HCT116 (cell line): ENCODE measurements around the gene SLC6A11. TPM values are rescaled to one million over a fixed set of nuclear protein-coding genes. Genes with fewer than 3 reads are reported as not detected.

Experiments used
- ATAC-seq: fragments of 200-7000 bp; cut with Tn5 transposase; 2 replicates; pipeline ENCODE4 v1.9.1; 2020; ENCODE audit warnings: mild to moderate bottlenecking, moderate library complexity
- BruUV-seq: library from RNA; stranded (reverse); fragments of 400-500 nt; replicated peaks from 2 replicates; lab custom pipeline; 2021; lab: Mats Ljungman, UMichigan
- CTCF ChIA-PET: fragments of 300-600 bp; sonication (Branson Sonifier 250); formaldehyde crosslinking; loops from one replicate; lab custom pipeline; 2021; ENCODE audit warnings: antibody characterized with exemption; lab: Charles Lee
- POLR2A ChIA-PET: fragments of 300-600, 350-600 bp; sonication (Branson Sonifier 250); formaldehyde crosslinking; loops from one replicate; lab custom pipeline; 2021; ENCODE audit warnings: antibody characterized with exemption; lab: Charles Lee
- RAD21 ChIA-PET, 2 experiments: fragments of 300-600 bp; sonication (Branson Sonifier 250); formaldehyde crosslinking; loops; one replicate each; lab custom pipeline; 2023; ENCODE audit warnings: low total read pairs in 2 of 2; ENCODE audit not compliant: uncharacterized antibody in 2 of 2, unreplicated experiment in 2 of 2, low non-redundant PET in 1 of 2; lab: Charles Lee
- DNase-seq: peaks from one replicate; pipeline ENCODE4 v3.0.0-alpha.2; 2010; ENCODE audit warnings: low read depth, low spot score
- H2AFZ ChIP-seq: fragments of 200-600 bp; shearing (Covaris generic), sonication (generic); 2 replicates; pipeline ENCODE4 v1.6.1; 2017; ENCODE audit warnings: low read depth, mixed run types, mixed read lengths, antibody characterized with exemption, low read length; ENCODE audit not compliant: poor library complexity, severe bottlenecking
- H3K27ac ChIP-seq: 2 replicates; pipeline ENCODE4 v1.5.1; 2012; ENCODE audit warnings: low read depth, low read length
- H3K27me3 ChIP-seq: fragments of 200-600 bp; sonication (generic); 2 replicates; pipeline ENCODE4 v1.6.1; 2016; ENCODE audit warnings: mixed run types, low read length, mixed read lengths; ENCODE audit not compliant: insufficient read depth
- H3K36me3 ChIP-seq, 2 experiments: fragments of 200-500 bp in 1 of 2; fragments of 200-600 bp in 1 of 2; sonication (Bioruptor generic) in 1 of 2; sonication (generic) in 1 of 2; 2 replicates each; pipeline versions ENCODE4 v1.5.1 to v1.6.1; 2014 to 2016; ENCODE audit warnings: low read length in 2 of 2, inconsistent platforms in 1 of 2, mixed read lengths in 1 of 2, mixed run types in 1 of 2; ENCODE audit not compliant: insufficient read depth in 2 of 2, control insufficient read depth in 1 of 2
- H3K4me1 ChIP-seq, 2 experiments: fragments of 200-600 bp in 1 of 2; sonication (generic) in 1 of 2; 2 replicates each; pipeline versions ENCODE4 v1.5.1 to v1.6.1; 2012 to 2017; ENCODE audit warnings: low read length in 2 of 2, inconsistent platforms in 1 of 2, mild to moderate bottlenecking in 1 of 2, mixed read lengths in 1 of 2, mixed run types in 1 of 2, moderate library complexity in 1 of 2; ENCODE audit not compliant: insufficient read depth in 2 of 2, control insufficient read depth in 1 of 2
- H3K4me2 ChIP-seq: fragments of 200-600 bp; sonication (generic); 2 replicates; pipeline ENCODE4 v1.6.1; 2017; ENCODE audit warnings: mixed run types, low read length, mixed read lengths
- H3K4me3 ChIP-seq, 2 experiments: fragments of 200-600 bp in 1 of 2; sonication (generic) in 1 of 2; replicated peaks in 1 of 2; 2 replicates each; pipeline ENCODE4 v1.5.1; 2011 to 2016; ENCODE audit warnings: low read length in 2 of 2, control low read depth in 1 of 2, low read depth in 1 of 2, mild to moderate bottlenecking in 1 of 2, mixed read lengths in 1 of 2, mixed run types in 1 of 2
- H3K79me2 ChIP-seq: fragments of 200-600 bp; sonication (generic); 2 replicates; pipeline ENCODE4 v1.6.1; 2017; ENCODE audit warnings: mild to moderate bottlenecking, mixed run types, low read length, moderate library complexity, mixed read lengths; ENCODE audit not compliant: insufficient read depth
- H3K9ac ChIP-seq: fragments of 200-600 bp; sonication (generic); 2 replicates; pipeline ENCODE4 v1.6.1; 2016; ENCODE audit warnings: low read length, mixed read lengths
- H3K9me2 ChIP-seq: fragments of 200-600 bp; sonication (generic), shearing (Covaris generic); 2 replicates; pipeline ENCODE4 v1.6.1; 2017; ENCODE audit warnings: mixed run types, mild to moderate bottlenecking, moderate library complexity; ENCODE audit not compliant: insufficient read depth
- H3K9me3 ChIP-seq, 2 experiments: fragments of 200-500 bp in 1 of 2; fragments of 200-600 bp in 1 of 2; sonication (Bioruptor generic) in 1 of 2; sonication (generic) in 1 of 2; 2 replicates each; pipeline ENCODE4 v1.6.1; 2014 to 2017; ENCODE audit warnings: low read length in 2 of 2, mixed read lengths in 2 of 2, inconsistent platforms in 1 of 2, low read depth in 1 of 2, mild to moderate bottlenecking in 1 of 2, mixed run types in 1 of 2, moderate library complexity in 1 of 2; ENCODE audit not compliant: control insufficient read depth in 1 of 2, insufficient read depth in 1 of 2
- H4K20me1 ChIP-seq: fragments of 200-600 bp; sonication (generic), shearing (Covaris generic); 2 replicates; pipeline ENCODE4 v1.6.1; 2017; ENCODE audit warnings: mixed run types, mild to moderate bottlenecking, moderate library complexity; ENCODE audit not compliant: insufficient read depth
- CBX3 ChIP-seq: IDR thresholded peaks from 2 replicates; pipeline ENCODE4 v1.6.1; 2012; ENCODE audit warnings: low read depth
- FOSL1 ChIP-seq: IDR thresholded peaks from 2 replicates; pipeline ENCODE4 v1.6.1; 2012; ENCODE audit warnings: low read depth
- JUND ChIP-seq: IDR thresholded peaks from 2 replicates; pipeline ENCODE4 v1.6.1; 2012
- POLR2A ChIP-seq: IDR thresholded peaks from 2 replicates; pipeline ENCODE4 v1.7.0; 2011; ENCODE audit warnings: borderline replicate concordance; ENCODE audit not compliant: insufficient read depth, insufficient read length; ENCODE audit errors: extremely low read depth
- RAD21 ChIP-seq: IDR thresholded peaks from 2 replicates; pipeline ENCODE4 v1.6.1; 2012; ENCODE audit warnings: low read depth, mild to moderate bottlenecking
- SIN3A ChIP-seq: IDR thresholded peaks from 2 replicates; pipeline ENCODE4 v1.6.1; 2012; ENCODE audit warnings: low read depth
- SP1 ChIP-seq: IDR thresholded peaks from 2 replicates; pipeline ENCODE4 v1.6.1; 2012; ENCODE audit warnings: low read depth
- TCF7L2 ChIP-seq: IDR thresholded peaks from 2 replicates; pipeline ENCODE4 v1.7.0; 2011; ENCODE audit warnings: borderline replicate concordance, inconsistent platforms; ENCODE audit not compliant: insufficient read depth, insufficient read length; ENCODE audit errors: extremely low read depth
- intact Hi-C: fragments of 100-400 bp; cut with micrococcal nuclease; formaldehyde crosslinking; loops from 2 replicates; pipeline ENCODE4 v1.10.0; 2022
- total RNA-seq: library from RNA; stranded (reverse); gene quantifications from one replicate; pipeline ENCODE4 v1.2.1, GENCODE V29; 2021; ENCODE audit not compliant: unreplicated experiment
- TF ChIP-seq, protein P1 (sequence below), 3 experiments: fragments of 200-600 bp in 1 of 3; sonication (generic) in 1 of 3; IDR thresholded peaks in 2 of 3; conservative IDR thresholded peaks in 1 of 3; 2 replicates each; pipeline ENCODE4 v1.5.1; 2012 to 2017; ENCODE audit warnings: low read depth in 2 of 3, low read length in 2 of 3, antibody characterized with exemption in 1 of 3, borderline replicate concordance in 1 of 3, control low read depth in 1 of 3, mild to moderate bottlenecking in 1 of 3, mixed read lengths in 1 of 3, mixed run types in 1 of 3, moderate library complexity in 1 of 3; ENCODE audit not compliant: insufficient read depth in 1 of 3

SLC6A11 gene
- total RNA-seq, 1 experiment from 2014 or later: not detected

DNA sequence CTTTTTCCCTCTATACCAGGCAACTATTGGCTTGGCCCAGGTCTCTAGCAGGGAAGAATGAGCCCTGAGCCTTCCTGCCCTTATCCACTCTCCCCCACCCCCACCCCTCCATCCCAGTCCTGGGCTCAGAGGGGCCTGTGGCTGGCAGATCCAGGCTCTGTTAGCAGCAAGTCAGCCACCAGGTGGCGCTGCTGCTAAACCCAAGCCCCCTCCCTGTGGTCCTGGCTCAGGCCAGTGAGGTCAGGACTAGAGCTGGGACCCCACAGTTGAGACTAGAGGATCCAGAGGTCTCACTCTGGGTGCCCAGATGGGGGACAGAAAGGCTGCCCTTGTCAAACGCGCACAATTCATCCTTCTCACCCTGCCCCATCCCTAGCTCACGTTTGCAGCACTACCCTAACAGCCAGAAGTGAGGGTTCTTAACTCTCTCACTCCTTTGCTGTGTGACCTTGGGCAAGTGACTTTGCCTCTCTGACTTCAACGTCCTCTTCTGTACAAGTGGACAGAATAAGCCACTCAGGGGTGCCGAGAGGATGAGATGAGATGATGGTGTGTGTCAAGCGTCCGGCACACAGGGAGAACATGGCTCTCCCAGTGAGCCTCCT, 129.8 kb downstream of the SLC6A11 start:
- DNase-seq (peak; percentile 44), ATAC-seq (peak; percentile 99)
- no peaks in the 10 kb centered on the region for H3K4me1 ChIP-seq
- RAD21 ChIA-PET: interaction anchor here in 1 of 2 experiments (1.5 kb wide), 1 partner anchor 114 kb away, joined by 5 read pairs; no protein-coding TSS in a partner anchor
- no peak overlapping the region for H3K4me2 ChIP-seq
- TF ChIP-seq POLR2A (no peak), CBX3 (no peak), TCF7L2 (no peak), SIN3A (no peak), FOSL1 (no peak), RAD21 (peak; percentile 83), JUND (no peak), SP1 (no peak)
- TF ChIP-seq, protein P1, sequence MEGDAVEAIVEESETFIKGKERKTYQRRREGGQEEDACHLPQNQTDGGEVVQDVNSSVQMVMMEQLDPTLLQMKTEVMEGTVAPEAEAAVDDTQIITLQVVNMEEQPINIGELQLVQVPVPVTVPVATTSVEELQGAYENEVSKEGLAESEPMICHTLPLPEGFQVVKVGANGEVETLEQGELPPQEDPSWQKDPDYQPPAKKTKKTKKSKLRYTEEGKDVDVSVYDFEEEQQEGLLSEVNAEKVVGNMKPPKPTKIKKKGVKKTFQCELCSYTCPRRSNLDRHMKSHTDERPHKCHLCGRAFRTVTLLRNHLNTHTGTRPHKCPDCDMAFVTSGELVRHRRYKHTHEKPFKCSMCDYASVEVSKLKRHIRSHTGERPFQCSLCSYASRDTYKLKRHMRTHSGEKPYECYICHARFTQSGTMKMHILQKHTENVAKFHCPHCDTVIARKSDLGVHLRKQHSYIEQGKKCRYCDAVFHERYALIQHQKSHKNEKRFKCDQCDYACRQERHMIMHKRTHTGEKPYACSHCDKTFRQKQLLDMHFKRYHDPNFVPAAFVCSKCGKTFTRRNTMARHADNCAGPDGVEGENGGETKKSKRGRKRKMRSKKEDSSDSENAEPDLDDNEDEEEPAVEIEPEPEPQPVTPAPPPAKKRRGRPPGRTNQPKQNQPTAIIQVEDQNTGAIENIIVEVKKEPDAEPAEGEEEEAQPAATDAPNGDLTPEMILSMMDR (IDR thresholded peaks at IDR 0.05 in 2 of 3, conservative IDR thresholded peaks at IDR 0.05 in 1 of 3; ENCODE audit: borderline replicate concordance in 1 of 3, insufficient read depth in 1 of 3, low read depth in 2 of 3, low read length in 2 of 3): peak; percentile 79 to 96 (median 88)
- no peaks in the 10 kb centered on the region for H3K36me3 ChIP-seq
- H3K27me3 ChIP-seq: no peaks in the 10 kb centered on the region; the same call in 1 of the 2 replicates
- H3K9me3 ChIP-seq: peaks cover 0 to 8% of the 10 kb centered on the region in 2 experiments; a peak in 1 of 4 replicates
- intact Hi-C loops: loop anchor here (1.0 to 10.0 kb wide), 3 partner anchors 114 to 259 kb away; no protein-coding TSS in a partner anchor
- no peak overlapping the region for H3K27ac ChIP-seq
- H3K79me2 ChIP-seq: no peaks in the 10 kb centered on the region
- H4K20me1 ChIP-seq: no peaks in the 10 kb centered on the region
- H3K9me2 ChIP-seq: no peaks in the 10 kb centered on the region
- POLR2A ChIA-PET: no interaction called here
- no peak overlapping the region for H2AFZ ChIP-seq
- no peak overlapping the region for H3K9ac ChIP-seq
- CTCF ChIA-PET: interaction anchor here (1.0 to 3.8 kb wide), 4 partner anchors 9 to 114 kb away, joined by 3 to 17 read pairs (median 6); no protein-coding TSS in a partner anchor
- BruUV-seq: no TSS peak
- no peak overlapping the region for H3K4me3 ChIP-seq
